GM21825 (cell line): ENCODE results near the gene IL19.

Experiments
- ATAC-seq: cut with Tn5 transposase; IDR thresholded peaks from one replicate; pipeline ENCODE4 v1.9.1; 2021; ENCODE audit warnings: mild to moderate bottlenecking, moderate library complexity; ENCODE audit not compliant: unreplicated experiment

Gene IL19

DNA sequence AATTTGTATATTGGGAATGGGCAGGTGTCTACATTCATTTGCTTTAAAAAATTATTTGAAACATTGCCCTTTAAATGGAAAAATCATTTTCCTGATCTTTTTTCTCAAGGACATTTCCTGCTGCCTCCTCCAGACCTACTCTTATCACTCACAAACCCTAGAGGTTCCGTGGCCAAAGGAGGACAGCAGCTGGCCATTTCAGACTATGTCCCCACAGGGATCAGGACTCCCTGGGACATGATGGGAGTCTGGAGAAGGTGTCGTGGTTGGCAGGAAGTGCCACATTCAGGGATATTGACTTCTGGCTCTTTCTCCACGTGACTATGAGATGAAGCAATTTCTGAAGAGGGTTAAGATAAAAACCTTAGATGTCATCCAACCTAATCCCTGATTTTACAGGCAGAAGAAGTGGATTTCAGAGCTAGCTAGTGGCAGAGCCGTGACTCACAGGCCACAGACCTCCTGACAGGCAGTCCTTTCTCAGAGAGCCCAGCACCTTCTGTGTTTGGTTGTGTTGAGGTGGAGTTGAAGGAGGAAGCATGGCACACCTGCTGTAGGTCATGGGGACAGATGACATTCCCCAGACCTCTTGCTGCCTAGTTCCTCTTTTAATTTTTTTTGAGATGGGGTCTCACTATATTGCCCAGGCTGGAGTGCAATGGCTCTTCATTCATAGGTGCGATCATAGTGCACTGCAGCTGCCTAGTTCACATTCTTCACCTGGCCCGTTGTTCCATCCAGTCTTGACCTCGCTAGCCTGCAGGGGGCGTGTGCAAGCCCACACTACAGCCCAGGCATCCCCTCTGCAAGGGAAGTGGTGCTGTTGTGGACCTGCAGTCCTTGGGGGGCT is 27.2 kb downstream of the IL19 start:
- ATAC-seq, result no peak

DNA sequence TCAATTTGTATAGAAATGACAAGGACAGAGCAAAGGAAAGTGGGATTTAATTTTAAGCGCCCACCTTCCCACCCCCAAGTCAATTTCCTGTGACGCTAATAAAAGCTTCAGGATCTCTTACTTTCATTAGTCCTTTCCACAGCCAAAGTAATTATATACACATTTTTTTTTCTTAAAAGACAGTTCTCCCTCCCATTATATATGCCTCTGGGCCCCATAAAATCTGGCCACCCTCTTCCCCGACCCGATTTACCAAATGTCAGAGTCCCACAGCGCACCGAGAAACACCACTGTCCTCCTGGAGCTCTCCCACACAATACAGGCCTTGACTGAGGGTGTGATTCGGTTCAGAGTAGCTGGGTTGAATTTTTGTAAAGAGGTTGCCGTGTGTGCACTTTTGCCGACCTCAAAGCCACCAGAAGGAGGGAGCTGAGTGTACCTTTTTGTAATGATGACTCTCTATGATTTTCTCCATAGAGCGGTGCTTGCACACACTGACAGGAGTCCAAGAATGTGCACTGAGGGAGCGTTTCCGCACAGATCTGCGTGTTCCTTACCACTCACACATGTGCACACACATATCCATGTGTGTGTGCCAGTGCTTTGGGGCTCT is 27.9 kb downstream of the IL19 start:
- no peak for ATAC-seq

DNA sequence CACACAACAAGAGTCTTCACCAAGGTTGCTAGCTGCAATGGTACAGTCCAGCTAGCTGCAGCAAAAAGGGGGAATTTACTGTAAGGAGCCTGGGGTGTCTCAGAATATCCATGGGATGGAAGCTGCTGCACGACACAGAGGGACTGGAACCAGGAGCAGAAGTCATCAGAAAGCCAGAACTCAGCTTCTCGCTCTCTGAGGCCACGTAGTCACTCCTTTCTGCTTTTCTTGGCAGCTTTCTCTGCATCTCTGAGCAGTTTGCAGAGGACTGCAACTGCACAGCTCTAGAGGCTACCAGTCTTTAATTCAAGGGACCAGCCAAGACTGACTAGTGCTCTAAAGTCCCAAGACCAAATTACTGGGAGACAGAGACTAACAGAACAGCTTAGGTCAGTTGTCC is 28.7 kb downstream of the IL19 start:
- no peak for ATAC-seq

DNA sequence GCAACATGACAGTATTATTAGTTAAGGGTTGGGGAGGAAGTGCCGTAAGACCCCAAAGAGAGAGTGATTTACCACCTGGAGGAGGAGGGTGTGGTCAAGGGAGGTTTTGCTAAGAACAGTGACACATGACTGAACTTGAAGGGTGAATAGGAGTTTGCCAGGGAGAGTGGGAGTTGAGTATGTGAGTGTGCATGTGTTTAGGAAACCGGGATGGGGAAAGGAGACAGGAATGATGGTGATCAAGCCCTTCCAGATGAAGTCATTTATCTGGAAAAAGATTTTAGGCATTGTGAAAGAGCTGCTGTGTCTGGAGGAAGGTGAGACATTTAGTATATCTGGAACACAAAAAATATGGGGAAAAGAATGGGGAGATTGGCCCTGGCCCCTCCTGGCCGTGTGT is 29.8 kb downstream of the IL19 start:
- ATAC-seq, result no peak

DNA sequence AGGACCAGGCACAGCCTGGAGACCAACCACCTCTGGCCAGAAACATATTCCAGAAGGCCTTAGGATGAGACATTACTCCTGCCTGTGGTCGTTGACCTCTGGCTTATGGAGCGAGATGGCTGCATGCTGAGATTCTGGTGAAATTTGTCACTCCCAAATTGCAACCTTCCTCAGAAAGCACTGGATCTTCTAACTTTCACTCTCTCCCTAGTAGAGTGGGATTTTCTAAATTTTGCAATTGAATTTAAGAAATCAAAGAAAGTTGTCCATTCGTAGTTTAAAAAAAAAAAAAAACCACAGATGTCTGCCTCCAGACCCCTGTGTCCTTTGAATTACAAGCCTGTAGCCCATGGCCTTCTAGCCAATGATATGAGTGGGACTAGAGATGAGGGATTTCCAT is 30.3 kb downstream of the IL19 start:
- ATAC-seq, result no peak

DNA sequence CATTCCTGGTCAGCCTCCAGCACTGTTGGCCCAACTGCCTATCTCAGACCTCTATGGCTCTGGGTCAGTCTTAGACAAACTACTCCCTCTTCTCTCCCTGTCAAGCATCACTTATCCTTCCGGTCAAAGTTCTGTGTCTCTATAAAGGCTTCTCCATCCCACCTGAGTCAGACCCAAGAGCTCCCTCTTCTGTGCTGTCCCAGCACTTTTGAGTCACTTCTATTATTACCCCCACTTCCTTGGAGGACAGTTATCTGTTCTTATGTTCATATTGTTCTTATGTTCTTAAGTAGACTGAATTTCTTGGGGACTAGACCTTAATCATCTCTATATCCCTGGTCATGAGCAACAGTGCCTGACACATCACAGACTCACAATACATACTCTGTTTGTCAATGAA is 30.9 kb downstream of the IL19 start:
- no peak for ATAC-seq

DNA sequence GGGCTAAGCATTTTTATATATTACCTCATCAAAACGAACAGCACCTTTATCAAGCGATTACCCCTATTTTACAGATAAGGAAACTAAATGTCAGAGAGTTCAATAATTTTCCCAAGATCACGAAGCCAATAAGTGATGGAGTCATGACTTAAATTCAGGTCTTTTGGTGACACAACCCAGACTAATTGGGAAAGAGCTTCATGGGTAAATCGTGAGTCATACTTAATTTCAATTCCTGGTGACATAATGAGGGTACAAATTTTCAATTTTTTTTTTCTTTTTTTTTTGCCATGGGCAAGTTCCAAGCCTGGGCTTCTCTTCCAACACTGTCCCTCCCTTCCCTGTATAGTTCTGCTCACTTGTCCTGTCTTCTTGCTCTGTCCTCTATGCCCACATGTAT is 31.8 kb downstream of the IL19 start:
- ATAC-seq, result no peak

DNA sequence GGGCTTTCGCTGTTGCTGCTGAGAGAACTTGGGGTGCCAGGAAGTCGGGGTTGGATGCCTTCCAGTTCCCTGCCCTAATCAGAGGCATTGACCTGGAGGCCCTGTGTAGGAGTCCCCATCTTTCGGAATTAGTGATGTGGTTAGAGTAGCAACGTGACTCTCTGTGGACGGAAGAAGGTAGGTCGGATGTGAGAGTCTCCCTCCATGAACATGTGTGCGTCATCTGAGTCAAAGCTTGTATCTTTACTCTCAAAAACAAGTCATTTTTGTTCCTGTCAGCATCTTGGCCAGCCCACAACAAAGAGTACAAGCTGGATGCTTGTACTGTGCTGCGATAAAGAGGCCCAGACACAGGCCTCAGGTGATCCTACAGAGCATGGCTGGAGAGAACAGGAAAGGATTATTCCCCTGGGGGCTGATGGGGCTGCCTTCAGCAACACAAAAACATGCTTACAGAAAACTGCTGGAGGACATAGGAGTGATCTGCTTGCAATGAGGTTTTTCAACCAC is 32.7 kb downstream of the IL19 start:
- peak; percentile 96 for ATAC-seq

DNA sequence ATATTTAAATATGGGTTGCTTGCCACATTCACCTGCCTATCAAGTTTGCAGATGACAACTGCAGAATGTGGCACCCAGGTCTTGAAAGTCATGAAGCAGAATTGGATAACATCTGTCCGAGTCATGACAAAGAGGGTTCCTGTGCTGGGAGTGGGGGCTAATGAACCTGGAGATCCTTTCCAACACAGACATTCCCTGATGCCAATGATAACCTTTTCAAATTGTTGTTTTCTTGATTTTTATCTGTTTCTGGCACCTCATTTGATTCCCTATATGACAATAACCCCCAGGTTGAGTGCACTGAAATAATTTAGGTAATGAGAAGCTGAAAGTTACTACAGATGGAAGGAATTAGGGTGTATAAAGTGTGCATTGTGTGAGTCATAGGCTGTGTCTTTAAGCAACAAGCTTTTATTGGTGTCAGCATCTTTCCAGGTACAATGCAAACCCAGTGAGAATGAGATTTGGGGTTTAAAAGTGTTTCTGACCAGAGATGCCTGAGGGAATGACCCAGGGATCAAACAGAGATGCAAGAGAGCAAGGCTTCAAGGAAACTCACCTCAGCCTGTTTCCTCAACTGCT is 33.7 kb downstream of the IL19 start:
- ATAC-seq, result no peak

DNA sequence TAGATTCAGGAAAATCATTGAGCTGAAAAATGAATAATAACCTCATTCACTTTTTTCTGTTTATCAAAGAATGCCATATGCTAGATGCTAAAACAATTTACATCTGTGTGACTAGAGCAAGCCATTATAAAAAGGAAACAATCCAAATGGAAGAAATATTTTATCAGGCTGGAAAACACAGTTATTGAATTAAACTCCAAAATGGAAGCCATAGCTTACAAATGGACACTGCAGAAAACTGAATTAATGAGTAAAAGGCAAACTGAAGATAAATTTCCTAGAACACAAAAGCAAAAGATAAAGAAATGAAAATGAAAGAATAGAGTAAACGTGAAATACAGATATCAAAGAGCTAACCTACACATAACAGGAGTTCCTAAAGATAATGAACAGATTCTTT is 34.8 kb downstream of the IL19 start:
- no peak for ATAC-seq

DNA sequence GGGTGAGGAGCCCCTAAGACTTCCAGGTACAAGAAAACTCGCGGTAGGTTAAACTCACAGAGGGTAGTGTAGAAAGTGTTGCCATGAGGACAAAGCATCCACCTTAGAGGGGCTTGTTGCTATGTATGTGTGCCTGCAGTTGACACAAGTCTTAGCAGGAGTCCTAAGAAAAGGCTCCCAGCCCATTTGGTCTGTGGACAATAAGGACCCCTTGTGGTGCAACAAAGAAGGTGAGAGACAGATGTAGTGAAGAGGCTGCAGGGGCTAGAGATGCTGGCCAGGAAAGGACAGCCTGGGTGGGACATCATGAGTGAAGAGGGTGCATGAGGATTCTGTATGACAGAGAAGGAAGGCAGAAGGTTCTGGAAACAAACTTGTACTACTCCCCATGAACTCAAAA is 38.0 kb downstream of the IL19 start:
- no peak for ATAC-seq

DNA sequence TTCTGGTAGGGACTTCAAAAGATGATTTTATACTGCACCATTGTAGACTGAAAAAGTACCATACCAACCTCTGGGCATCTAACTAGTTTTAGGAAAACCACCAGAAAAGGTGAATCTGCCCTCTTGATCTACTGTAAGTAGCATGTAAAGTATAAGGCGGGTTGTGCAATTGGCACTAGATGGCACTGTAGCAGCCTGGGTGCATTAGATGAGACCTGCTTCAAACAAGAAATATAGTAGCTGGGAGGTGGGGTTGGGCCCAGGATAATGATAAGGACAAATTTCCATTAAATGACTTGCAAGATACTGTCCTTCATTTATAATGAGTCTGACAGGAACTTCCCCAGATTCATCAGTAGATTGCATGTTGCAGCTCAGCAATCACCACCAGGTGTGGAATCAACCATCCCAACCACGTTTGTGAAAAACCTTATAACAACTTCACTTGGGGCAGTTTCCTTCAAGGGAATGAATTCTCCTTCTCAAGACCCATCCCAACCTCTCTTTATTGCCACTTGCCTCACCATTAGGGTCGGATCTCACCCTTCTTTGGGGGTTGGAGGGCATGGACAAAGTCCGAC is 39.0 kb downstream of the IL19 start:
- no peak for ATAC-seq

DNA sequence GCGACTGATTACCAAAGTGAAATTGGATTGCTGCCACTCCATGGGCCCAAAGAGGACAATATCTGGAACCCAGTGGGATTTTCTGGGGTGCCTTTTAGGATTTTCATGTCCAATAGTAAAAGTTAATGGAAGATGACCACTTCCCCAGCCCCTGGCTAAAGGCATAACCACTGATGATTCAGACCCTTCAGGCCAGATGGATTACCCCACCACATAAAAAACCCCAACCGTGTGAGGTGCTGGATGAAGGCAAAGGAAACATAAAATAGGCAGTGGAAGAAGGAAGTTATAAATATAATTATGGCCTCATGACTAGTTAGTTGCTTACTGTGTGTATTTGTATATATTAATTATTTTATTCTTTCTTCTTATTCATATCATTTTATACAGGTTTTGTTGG is 41.9 kb downstream of the IL19 start:
- ATAC-seq, result no peak

DNA sequence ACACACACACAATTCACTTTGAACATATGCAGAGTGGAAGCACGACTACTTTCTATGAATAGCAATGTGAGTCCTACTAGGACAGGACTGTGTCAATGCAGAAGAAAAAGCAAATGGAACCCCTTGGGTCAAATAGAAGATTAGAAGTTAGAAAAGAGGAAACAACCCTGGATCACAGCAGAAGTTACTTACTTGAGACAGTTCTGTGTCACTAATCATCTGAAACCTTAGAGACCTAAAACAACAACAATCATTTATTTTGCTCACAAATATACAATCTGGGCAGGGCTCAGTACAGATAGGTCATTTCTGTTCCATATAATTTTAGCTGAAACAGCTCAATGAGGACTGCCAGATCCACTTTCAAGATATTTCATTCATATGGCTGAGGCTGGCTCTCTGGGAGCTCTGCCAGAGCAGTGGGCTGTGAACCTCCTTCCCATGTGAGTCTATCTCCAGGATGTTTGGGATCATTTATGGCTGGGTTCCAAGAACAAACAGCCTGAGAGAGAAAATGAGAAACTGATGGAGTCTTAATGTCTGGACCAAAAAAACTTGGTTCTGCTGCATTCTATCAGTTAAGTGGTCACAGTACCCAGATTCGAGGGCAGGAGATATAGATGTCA is 44.3 kb downstream of the IL19 start:
- no peak for ATAC-seq

DNA sequence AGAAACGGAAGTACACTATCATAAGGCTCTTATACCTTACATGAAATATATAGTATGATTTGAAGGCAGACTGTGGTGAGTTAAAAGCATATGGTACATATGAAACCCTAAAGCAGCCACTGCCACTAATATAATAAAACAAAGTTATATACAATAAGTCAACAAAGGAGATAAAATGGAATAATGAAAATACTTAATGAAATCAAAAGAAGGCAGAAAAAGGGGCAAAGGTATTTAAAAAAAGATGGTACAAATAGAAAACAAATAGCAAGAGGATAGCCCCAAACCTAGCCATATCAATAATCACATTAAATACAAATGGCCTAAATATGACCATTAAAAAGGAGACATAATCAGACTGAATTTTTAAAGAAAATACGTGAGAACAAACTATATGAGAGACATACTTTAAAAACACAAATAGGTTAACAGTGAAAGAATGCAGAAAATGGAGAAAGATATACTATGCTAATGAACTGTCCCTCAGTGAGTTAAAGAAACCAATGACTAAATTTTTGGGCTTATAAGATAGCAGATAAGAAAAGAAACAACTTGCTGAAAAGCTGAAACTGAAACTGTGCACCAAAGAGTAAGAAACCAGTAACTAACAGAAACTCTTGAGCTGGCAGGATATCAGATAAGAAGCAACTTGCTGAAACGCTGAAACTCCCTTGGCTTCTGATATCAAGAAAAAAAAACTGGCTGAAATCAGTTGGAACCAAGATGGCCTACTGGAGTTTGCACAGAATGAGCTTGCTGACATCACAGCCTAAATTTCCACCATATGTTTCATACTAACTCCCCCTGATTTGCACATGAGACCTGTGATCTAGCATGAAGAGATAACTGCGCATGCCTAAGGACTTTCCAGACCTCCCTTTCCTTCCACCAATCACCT is 46.1 kb downstream of the IL19 start:
- ATAC-seq, result peak; percentile 58

DNA sequence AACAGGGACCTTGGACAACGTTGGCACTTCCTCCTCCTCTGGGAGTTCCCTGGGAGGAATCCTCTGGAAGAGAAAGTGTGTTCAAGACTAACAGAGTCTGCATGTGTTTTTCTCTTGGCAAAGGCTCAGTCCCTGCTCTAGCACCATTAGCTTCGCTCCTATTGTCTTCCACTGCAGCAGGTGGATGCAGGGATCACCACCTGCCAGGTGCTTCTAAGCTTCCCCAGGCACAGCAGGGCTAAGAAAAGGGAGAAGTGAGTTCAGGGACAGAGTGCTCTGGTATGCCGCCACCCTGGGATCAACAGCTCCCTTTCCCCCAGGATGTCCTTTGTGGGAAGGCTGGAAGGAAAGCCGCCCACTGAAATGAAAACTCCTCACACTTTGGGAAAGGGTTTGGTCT is 50.9 kb downstream of the IL19 start:
- no peak for ATAC-seq

DNA sequence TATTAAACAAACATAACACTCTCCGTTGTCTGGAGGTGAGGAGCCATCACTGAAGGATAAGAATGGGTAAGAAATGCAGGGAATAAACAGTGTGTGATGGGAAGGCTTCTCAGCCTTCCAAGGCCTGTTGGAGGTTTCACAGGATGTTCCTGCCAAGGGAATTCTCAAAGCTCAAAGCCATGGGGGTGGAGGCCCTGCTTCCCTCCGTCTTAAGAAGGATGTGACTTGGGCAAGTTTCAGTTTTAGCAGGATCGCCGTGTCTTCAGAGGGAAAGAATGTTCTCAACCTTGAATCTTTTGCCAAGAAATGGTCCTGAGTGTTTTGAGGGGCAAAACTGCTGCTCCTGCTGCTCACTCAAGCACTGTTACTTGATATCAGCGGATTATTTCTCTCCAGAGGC is 53.2 kb downstream of the IL19 start:
- no peak for ATAC-seq

DNA sequence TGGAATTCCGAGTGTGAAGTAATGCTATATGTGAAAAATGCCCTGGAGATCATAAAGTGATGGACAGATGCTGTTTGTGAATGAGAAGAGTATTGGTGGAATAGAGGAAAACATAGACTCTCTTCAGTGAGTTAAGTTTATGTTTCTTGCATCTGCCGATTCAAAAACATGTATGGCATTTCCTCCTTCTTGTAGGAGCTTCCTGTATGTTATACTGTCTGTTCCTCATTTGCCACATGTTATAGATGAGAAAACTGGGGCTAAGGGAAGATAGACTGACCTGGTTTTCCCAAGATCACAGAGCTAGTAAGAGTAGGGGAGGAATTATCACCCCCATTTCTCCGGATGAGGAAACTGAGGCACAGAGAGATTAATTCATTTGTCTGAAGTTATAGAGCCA is 53.8 kb downstream of the IL19 start:
- ATAC-seq, result no peak

DNA sequence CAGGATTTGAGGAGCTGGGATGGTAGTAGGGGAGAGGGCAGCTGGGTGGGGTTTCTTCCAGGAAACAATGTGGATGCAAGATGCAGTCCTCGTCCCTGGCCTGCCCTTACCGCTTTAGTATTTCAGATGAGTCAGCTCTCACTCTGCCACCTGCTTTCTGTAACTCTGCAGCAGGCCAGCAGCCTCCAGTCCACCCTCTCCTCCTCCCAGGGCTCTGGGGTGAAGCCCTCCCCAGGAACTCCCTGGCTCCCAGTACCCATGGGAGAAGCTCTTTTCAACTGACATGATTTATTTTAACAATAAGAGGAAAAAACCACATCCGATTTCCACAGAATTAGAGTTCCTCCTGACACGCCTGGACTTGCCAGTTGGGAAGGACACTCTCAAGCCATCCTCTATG is 55.8 kb downstream of the IL19 start:
- ATAC-seq, result no peak

DNA sequence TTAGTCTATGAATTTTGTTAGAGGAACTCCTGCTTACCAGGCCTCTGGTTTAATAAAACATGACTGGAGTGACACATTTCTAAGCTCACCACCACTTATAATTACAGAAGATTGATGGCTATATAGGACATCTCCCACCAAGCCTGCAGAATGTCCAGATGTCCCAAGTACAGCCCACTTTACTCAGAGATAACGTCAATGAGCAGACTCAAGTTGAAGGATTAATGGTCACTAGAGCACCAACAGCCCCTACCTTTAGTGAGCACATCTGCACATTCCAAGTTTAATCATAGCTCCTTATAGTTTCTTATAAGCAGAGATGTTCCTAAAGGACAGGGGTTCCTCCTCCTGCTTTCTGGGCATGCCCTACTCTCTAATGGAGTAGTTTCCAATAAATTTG is 57.5 kb downstream of the IL19 start:
- ATAC-seq, result no peak
